HG03442 (cell line): ENCODE results near the gene BTBD17.

ENCODE experiments used
- ATAC-seq: cut with Tn5 transposase; IDR thresholded peaks from one replicate; pipeline ENCODE4 v1.9.1; 2021; ENCODE audit warnings: mild to moderate bottlenecking, moderate library complexity; ENCODE audit not compliant: unreplicated experiment

The BTBD17 gene

GRCh38 chr17:74339537-74340195 is 22.0 kb downstream of the BTBD17 start:
- ATAC-seq: no peak

- ATAC-seq: no peak
Measured at GRCh38 chr17:74337834-74338500, 23.7 kb downstream of the BTBD17 start.

GRCh38 chr17:74336307-74336706 is 25.4 kb downstream of the BTBD17 start:
- ATAC-seq: no peak

- no peak for ATAC-seq
Measured at GRCh38 chr17:74335529-74336062, 26.1 kb downstream of the BTBD17 start.

GRCh38 chr17:74334393-74335039 is 27.2 kb downstream of the BTBD17 start:
- ATAC-seq: no peak

GRCh38 chr17:74332763-74333283 is 28.8 kb downstream of the BTBD17 start:
- no peak for ATAC-seq

- ATAC-seq: no peak
Measured at GRCh38 chr17:74332017-74332650, 29.5 kb downstream of the BTBD17 start.

- no peak for ATAC-seq
Measured at GRCh38 chr17:74330446-74330845, 31.2 kb downstream of the BTBD17 start.

GRCh38 chr17:74329378-74329777 is 32.3 kb downstream of the BTBD17 start:
- ATAC-seq: no peak

- no peak for ATAC-seq
Measured at GRCh38 chr17:74328487-74328886, 33.2 kb downstream of the BTBD17 start.

- no peak for ATAC-seq
Measured at GRCh38 chr17:74326506-74326905, 35.2 kb downstream of the BTBD17 start.

GRCh38 chr17:74325743-74326379 is 35.8 kb downstream of the BTBD17 start, which contains the start of gene KIF19:
TSS of gene KIF19 (plus strand) at chr17:74326226. CDS start at chr17:74326350, 124 bp downstream.
- peak; percentile 41 for ATAC-seq

- no peak for ATAC-seq
Measured at GRCh38 chr17:74325376-74325742, 36.3 kb downstream of the BTBD17 start.

GRCh38 chr17:74324521-74324920 is 37.1 kb downstream of the BTBD17 start:
- no peak for ATAC-seq

- ATAC-seq: no peak
Measured at GRCh38 chr17:74318391-74318790, 43.3 kb downstream of the BTBD17 start.

- no peak for ATAC-seq
Measured at GRCh38 chr17:74317071-74317470, 44.6 kb downstream of the BTBD17 start.

- no peak for ATAC-seq
Measured at GRCh38 chr17:74316220-74316619, 45.4 kb downstream of the BTBD17 start.

GRCh38 chr17:74314877-74315276 is 46.8 kb downstream of the BTBD17 start:
- no peak for ATAC-seq

GRCh38 chr17:74309902-74310301 is 51.8 kb downstream of the BTBD17 start:
- no peak for ATAC-seq

GRCh38 chr17:74307984-74308773 is 53.5 kb downstream of the BTBD17 start:
- ATAC-seq: no peak
